ENCODE measurements around the gene USP22. TPM values are rescaled to one million over a fixed set of nuclear protein-coding genes. Genes with fewer than 3 reads are reported as not detected.

Gene USP22
- total and polyA plus RNA-seq, 2 of the 4 experiments (the other 2 are of a cell fraction) = 161 to 319 TPM

GRCh38 chr17:20999841-21000532, 42.8 kb downstream of the USP22 start:
- DNase-seq = no peak
- BruUV-seq (replicated peaks) = no TSS peak
- H2BK20ac ChIP-seq (ENCODE audit: low read depth, low read length) = no peak overlapping the region
- intact Hi-C loops (cut with micrococcal nuclease) (loop anchor here (10.0 kb wide), 1 partner anchor 775 kb away; no protein-coding TSS in a partner anchor), dilution Hi-C loops (cut with HindIII; ENCODE audit: low sequenced_read_pairs, unreplicated experiment) (no loop called here), in situ Hi-C loops (cut with MboI; ENCODE audit: low sequenced_read_pairs) (loop anchor here (10.0 kb wide), 1 partner anchor 195 kb away; no protein-coding TSS in a partner anchor)
- no peak overlapping the region for H2BK15ac ChIP-seq (ENCODE audit: low read depth, low read length)
- POLR2A ChIA-PET (ENCODE audit: unreplicated experiment) = no interaction called here
- H3K4me1 ChIP-seq (ENCODE audit: control insufficient read depth, insufficient read depth, low read length) = peaks cover 5% of the 10 kb centered on the region; the same call in 1 of the 2 replicates
- no peak overlapping the region for H2BK5ac ChIP-seq (ENCODE audit: low read depth, low read length, poor library complexity, severe bottlenecking)
- H4K91ac ChIP-seq (ENCODE audit: insufficient read depth, low read depth, low read length) = no peak overlapping the region
- no peak overlapping the region for H4K5ac ChIP-seq (ENCODE audit: low read depth, low read length)
- no peak overlapping the region for H3K4ac ChIP-seq (ENCODE audit: low read depth, low read length)
- H3K27me3 ChIP-seq (ENCODE audit: control insufficient read depth, insufficient read depth, low read length) = no peaks in the 10 kb centered on the region
- no peak overlapping the region for H2AFZ ChIP-seq (replicated peaks; ENCODE audit: low read length, poor library complexity)
- no peaks in the 10 kb centered on the region for H3K9me3 ChIP-seq (ENCODE audit: control insufficient read depth, insufficient read depth, low read length)
- TF ChIP-seq USF2 (IDR thresholded peaks at IDR 0.05; ENCODE audit: low read depth, low read length) = no peak
- TF ChIP-seq MXI1 (IDR thresholded peaks at IDR 0.05; ENCODE audit: borderline replicate concordance, low read depth, low read length) = no peak
- TF ChIP-seq MAFK (IDR thresholded peaks at IDR 0.05; ENCODE audit: low read depth, low read length) = no peak
- no peak for TF ChIP-seq RFX5 (IDR thresholded peaks at IDR 0.05; ENCODE audit: low read depth, low read length)
- no peak for TF ChIP-seq ELK1 (IDR thresholded peaks at IDR 0.05; ENCODE audit: borderline replicate concordance, low read depth, low read length)
- no peak overlapping the region for H3K14ac ChIP-seq (replicated peaks; ENCODE audit: low read depth, low read length)
- peaks cover 64% of the 10 kb centered on the region for H3K36me3 ChIP-seq (ENCODE audit: control insufficient read depth, insufficient read depth, low read length)
- H3K56ac ChIP-seq (ENCODE audit: extremely low read depth, insufficient read depth, low read length) = no peak overlapping the region
- no peak overlapping the region for H3K4me2 ChIP-seq (ENCODE audit: low read depth, low read length)
- no peak overlapping the region for H3K18ac ChIP-seq (ENCODE audit: low read depth, low read length)
- H3K9ac ChIP-seq (ENCODE audit: low read depth, low read length) = no peak overlapping the region
- peaks cover 16 to 66% of the 10 kb centered on the region in 2 experiments for H3K79me1 ChIP-seq (ENCODE audit: low read depth in 1 of 2, low read length in 2 of 2)
- no peak overlapping the region for H2AK9ac ChIP-seq (replicated peaks; ENCODE audit: low read depth, low read length, poor library complexity)
- no peak for ATAC-seq (ENCODE audit: low read depth)
- peaks cover 81% of the 10 kb centered on the region for H4K20me1 ChIP-seq (ENCODE audit: insufficient read depth, low read length)
- no peak overlapping the region for H3K23ac ChIP-seq (ENCODE audit: low read depth, low read length)
- WGBS, 2 experiments (ENCODE audit: extremely low coverage in 2 of 2, insufficient read length in 1 of 2) = no CpG with 5 or more reads among the region's 13 CpGs
- no peak overlapping the region for H4K8ac ChIP-seq (ENCODE audit: low read depth in 2 of 2, low read length in 2 of 2)
- CTCF ChIA-PET = no interaction called here
- peaks cover 26% of the 10 kb centered on the region for H3K9me1 ChIP-seq (ENCODE audit: insufficient read depth, low read length)
- no peak overlapping the region for H2BK120ac ChIP-seq (ENCODE audit: low read depth, low read length)
- H3K27ac ChIP-seq (ENCODE audit: insufficient read depth, low read length) = no peak overlapping the region
- H3K4me3 ChIP-seq (ENCODE audit: insufficient read depth, low read depth, low read length) = no peak overlapping the region
- H2AK5ac ChIP-seq (ENCODE audit: low read depth, low read length) = no peak overlapping the region
